Vagina (tissue), 2 donors: Measurements from ENCODE around the gene PSMF1.

Source experiments
- POLR2AphosphoS5 ChIP-seq, 2 donors: sonication (generic); formaldehyde crosslinking; IDR thresholded peaks; one replicate each; pipeline ENCODE4 v1.9.0; 2017; ENCODE audit warnings: antibody characterized with exemption in 2 of 2, mild to moderate bottlenecking in 2 of 2, low read depth in 1 of 2; ENCODE audit not compliant: insufficient read depth in 1 of 2
- TF ChIP-seq, protein P1 (sequence below), 3 experiments: fragments of 450-650 bp in 2 of 3; fragments of 200-600 bp in 1 of 3; sonication (generic) in 1 of 3; IDR thresholded peaks; one replicate each; pipeline ENCODE4 v1.5.1; 2017 to 2019; ENCODE audit warnings: antibody characterized with exemption in 3 of 3, mild to moderate bottlenecking in 2 of 3, moderate library complexity in 2 of 3

DNA sequence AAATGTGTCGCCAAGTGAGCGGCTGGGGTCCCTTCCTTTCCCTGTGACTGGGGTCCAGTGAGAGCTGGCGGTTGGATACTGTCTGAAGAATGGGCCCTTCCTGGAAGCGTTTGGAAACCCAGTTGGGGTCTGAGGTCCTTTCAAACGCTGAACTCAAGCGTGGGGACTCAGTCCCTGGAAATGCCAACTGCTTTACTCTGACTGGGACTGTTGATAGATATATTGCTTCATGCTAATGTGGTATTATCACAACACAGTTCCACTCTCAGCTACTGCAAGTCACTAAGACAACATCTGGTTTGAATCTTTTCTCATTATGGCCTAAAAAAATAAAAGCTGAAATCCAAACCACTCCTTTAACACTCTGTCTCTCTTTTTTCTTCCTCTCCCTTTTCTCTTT is 23.7 kb upstream of the PSMF1 start:
- TF ChIP-seq, protein P1, sequence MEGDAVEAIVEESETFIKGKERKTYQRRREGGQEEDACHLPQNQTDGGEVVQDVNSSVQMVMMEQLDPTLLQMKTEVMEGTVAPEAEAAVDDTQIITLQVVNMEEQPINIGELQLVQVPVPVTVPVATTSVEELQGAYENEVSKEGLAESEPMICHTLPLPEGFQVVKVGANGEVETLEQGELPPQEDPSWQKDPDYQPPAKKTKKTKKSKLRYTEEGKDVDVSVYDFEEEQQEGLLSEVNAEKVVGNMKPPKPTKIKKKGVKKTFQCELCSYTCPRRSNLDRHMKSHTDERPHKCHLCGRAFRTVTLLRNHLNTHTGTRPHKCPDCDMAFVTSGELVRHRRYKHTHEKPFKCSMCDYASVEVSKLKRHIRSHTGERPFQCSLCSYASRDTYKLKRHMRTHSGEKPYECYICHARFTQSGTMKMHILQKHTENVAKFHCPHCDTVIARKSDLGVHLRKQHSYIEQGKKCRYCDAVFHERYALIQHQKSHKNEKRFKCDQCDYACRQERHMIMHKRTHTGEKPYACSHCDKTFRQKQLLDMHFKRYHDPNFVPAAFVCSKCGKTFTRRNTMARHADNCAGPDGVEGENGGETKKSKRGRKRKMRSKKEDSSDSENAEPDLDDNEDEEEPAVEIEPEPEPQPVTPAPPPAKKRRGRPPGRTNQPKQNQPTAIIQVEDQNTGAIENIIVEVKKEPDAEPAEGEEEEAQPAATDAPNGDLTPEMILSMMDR (IDR thresholded peaks at IDR 0.05), result no peak
- no peak for TF ChIP-seq POLR2AphosphoS5 (IDR thresholded peaks at IDR 0.05; ENCODE audit: insufficient read depth in 1 of 2, low read depth in 1 of 2)
